HS-5 (cell line): ENCODE results near the gene ANO6.
"Not testable (repeated sequence)": the region's sequence is repeated elsewhere in the genome, so short reads cannot be mapped to it uniquely, and the experiment has no call there.

Experiments used
- DNase-seq: peaks from one replicate; pipeline ENCODE4 v3.0.0-alpha.2; 2012; ENCODE audit warnings: low read depth

The ANO6 gene, protein sequence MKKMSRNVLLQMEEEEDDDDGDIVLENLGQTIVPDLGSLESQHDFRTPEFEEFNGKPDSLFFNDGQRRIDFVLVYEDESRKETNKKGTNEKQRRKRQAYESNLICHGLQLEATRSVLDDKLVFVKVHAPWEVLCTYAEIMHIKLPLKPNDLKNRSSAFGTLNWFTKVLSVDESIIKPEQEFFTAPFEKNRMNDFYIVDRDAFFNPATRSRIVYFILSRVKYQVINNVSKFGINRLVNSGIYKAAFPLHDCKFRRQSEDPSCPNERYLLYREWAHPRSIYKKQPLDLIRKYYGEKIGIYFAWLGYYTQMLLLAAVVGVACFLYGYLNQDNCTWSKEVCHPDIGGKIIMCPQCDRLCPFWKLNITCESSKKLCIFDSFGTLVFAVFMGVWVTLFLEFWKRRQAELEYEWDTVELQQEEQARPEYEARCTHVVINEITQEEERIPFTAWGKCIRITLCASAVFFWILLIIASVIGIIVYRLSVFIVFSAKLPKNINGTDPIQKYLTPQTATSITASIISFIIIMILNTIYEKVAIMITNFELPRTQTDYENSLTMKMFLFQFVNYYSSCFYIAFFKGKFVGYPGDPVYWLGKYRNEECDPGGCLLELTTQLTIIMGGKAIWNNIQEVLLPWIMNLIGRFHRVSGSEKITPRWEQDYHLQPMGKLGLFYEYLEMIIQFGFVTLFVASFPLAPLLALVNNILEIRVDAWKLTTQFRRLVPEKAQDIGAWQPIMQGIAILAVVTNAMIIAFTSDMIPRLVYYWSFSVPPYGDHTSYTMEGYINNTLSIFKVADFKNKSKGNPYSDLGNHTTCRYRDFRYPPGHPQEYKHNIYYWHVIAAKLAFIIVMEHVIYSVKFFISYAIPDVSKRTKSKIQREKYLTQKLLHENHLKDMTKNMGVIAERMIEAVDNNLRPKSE

DNA sequence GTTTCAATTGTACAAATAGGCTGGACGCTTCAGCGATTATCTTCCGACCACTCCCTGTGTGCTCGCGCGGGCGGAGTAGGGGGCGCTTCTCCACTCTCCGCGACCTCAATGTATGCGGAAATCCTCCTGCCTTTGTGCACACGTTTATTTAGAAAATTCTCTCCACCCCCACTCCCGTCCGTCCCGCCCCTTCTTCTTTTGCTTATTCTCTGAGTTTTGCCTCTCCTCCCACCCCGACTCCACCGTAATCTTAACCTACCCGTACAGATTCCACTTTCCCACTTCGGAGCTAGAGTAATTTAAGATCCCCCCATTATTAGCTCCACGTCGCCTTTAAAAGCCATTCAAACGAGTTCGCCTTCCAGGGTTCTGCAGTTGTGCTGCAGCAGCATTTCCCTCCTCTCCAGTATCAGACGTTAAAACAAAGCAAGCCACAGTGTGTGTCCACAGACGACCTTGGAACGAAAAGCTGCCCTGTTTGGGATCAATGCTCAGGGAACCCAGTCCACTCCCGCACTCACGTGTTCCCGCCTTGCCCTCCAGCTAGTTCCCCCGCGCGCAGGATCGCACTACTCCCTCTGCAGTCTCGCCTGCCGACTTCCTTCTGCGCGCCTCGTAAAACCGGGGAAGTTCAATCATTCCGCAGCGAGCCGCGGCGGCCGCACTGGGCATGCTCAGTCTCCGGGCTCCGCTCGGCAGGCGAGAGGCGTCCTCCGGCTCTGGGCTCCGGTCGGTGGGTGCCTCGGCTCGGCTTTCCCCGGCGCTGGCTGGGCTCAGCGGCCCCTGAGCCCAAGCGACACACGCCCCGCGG lies at the start of gene ANO6:
ANO6 (plus strand) TSS at position 677 of the 811 bp plus-strand sequence. CDS start 227 bp downstream, outside the sequence.
- DNase-seq = peak; percentile 70

DNA sequence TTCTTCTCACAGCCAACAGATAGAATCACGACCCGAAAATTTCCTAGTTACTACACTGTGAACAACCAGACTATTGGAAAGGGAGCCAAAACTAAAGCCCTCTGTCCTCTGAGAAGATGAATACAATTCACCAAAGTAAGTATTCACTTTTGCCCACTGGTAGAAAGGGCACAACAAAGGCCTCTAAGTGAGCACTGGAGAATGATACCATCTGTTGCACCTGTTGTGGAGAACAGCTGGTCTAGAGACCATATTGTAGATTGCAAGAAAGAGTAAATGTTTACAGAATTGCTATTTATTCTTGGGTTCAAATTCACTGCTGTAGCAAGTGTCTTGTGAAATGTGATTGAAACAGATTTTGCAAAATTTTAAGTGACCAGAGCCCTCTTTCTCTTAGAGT lies 46.9 kb upstream of the ANO6 start:
- no peak for DNase-seq

DNA sequence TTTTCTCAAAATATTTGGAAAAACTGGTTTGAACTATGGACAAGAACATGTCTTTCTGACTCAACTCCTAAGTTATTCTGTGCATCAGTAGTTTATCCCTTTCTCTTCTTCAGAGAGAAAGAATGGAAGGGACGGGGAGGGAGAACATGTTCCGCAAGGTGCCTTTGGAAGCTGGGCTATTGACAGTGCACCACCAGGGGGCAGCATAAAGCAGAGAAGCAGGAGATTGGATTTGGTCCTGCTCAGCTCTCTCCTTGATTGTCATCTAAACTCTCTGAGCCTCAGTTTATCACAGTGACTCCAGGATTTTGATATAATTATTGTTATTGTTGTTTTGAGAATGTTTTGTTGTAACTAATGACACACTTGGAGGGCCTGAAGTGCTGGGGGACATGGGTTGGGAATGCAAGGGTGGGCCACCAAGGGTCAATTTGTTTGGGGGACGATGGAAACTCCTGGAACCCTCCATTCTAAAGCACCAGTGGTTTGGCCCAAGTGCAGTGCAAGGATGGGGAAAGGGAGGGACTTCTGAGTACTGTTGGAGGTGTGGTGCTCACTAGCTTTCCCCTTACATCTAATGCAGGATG lies 45.3 kb upstream of the ANO6 start:
- DNase-seq = peak; percentile 43

DNA sequence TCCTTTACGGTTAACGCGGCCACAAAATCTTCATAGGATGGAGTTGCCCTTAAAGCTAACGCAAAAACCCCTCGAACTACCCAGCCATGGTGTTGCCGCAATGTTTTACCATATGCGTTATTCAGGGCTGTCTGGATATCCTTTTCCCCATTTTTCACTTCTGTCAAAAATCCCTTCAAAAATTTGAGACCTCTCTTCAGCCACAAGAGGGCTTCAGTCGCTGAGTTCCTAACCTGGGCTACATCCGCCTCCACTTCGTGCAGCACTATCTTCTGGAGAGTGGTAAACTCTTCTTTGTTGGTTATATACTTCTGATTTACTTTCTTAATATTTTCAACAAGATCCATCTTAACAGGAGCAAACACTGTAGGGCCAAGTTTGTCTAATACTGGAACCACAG lies 42.6 kb upstream of the ANO6 start:
- DNase-seq = not testable (repeated sequence)

DNA sequence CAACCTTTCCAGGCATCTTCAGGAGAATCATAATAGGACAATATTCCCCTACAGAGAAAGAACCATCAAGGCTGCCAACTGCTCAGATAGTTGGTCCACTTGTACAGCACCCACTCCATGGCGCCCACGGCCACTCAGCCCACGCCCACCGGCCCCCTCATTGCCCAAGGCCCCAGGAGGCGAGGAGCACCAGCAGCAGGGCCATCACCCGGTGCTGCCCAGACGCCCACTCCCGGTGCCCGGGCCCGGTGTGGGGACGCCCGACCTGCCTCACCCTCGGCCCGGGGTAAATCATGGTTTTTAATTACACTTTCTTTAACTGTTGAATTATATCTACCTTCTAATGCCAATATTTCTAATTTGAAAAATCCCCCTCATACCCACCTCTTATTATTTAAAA lies 41.3 kb upstream of the ANO6 start:
- DNase-seq = no peak

DNA sequence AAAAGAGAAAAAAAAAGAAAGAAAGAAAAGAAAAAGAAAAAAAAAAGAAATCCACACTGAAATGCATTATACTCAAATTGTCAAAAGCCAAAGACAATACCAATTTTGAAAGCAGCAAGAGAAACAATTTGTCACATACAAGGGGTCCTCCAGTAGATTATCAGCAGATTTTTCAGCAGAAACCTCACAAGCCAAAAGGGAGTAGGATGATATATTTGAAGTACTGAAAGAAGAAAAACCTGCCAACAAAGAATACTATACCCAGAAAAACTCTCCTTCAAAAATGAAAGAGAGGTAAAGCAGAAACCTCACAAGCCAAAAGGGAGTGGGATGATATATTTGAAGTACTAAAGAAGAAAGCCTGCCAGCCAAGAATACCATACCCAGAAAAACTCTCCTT lies 37.1 kb upstream of the ANO6 start:
- no peak for DNase-seq

DNA sequence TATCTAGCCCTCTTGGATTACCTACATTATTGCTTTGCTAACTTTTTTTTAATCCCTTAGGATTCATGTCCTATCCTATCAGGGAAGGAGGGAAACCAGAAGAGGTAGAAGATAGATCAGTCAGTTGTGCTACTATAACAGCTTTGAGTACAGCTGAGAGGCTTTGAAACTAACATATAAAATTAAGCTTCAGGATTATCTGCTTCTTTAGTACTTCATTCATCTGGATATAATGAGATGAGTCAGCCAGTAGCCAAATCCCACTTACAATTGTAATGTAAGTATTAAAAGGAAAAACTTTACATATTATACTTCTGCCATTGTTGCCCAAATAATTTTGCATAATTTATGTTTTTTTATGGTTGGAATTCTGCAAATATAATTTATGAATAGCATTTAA lies 33.4 kb upstream of the ANO6 start:
- no peak for DNase-seq

DNA sequence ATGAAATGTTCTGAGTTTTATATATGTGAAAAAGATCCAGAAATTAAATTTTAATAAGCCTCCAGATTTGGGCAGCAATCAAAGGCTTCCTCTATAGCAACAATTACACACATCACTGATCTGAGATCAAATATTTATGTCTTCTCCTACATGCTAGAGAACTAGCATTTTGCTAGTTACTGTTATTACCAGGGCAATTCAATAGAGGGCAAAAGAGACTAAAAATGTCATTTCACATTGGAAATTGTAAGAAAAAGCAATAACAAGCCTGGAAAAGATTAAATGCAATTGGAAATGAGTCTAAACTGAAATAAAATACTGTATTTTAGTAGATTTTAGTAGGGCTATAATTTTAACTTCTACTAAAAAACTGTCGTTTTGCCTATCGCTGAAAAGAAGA lies 32.6 kb upstream of the ANO6 start:
- no peak for DNase-seq

DNA sequence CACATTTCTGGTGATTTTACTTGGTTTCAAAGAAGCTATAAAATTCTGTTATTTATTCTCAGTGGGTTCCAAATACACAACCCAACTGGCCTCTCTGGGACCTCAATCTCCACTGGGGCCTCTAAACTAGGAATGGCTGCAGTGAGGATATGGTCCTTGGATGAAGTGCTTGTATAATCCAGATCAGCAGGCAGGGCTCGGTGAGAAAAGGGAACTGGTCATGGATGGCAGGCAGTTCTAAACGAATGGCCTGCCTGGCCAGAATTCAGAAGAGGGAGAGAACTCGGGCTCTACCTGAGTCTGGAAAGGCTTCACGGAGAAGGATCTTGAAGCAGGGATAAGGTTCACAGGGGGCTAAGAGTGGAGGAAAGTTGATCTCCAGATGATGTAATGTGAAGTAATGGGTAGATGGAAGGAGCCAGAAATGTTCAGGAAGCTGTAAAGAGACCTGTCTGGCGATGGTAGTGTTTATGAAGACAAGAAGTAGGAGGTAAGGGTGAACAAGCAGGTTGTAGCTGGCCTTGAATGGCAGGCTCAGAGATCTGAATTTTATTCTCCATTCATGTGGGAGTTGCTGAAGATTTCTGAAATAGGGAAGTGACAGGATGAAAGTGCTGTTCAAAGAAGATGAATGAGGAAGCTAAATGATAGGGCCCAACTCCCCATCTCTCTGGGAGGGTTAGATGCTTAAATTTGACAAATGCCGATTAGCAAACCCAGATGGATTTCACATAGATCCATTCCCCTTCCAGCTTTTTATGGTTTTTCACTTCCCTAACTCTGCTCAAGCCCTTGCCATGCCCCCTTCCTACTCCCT lies 31.5 kb upstream of the ANO6 start:
- DNase-seq = no peak

DNA sequence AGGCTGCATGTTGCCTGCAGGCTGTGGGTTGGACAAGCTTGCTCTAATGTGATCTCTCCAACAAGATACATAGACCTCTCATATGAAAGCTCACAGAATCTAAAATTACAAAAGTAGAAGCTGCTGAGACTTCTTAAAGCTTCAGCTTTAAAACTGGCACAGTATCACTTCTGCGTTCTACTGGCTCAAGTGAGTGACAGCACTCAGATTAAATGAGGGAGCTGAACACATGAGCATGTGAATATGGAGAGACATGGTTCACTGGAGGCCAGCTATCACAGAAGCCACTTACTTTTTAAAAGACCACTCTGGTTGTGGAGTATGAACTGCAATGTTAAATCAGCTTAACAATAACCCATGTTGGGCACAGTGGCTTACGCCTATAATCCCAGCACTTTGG lies 29.1 kb upstream of the ANO6 start:
- no peak for DNase-seq

DNA sequence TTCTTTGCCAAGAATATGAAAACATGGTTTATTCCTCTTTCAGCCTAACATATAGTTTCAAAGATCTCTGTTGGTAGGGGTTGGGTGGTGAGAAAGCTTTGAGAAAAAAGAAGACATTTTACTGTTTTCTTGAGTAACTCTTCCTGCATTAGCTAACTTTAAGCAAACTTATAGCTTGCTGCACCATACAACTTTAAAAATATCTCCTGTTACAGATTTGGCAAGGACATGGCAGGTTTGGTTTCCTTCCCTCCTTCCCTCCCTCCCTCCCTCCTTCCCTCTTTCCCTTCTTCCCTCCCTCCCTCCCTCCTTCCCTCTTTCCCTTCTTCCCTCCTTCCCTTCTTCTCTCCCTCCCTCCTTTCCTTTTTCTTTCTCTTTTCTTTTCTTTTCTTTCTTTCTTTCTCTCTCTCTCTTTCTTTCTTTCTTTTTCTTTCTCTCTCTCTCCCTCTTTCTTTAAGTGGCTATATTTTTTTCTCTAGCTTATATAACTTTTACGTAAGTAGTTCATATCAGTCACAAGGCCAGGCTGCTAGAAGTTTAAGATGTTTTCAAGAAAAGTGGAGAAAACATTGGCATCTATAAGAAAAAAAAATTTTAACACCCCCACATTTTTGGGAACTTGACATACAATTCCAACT lies 26.0 kb upstream of the ANO6 start:
- no peak for DNase-seq

DNA sequence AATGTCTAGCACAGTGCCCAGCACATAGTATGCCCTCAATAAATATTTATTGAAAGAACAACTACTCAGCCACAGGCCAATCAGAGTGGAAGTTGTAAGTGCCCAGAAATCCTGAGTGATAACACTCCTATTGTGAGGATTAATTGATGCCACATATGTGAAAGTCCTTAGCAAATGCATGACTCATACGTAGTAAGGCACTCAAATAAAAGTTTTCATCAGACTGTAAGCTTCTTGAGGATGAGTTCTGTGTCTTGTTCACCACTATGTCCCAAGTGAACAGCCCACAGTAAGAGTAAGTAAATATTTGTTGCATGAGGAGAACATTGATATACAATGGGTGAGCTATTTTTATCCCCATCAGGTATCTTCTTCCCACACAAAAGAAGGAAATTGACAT lies 24.7 kb upstream of the ANO6 start:
- DNase-seq = no peak

DNA sequence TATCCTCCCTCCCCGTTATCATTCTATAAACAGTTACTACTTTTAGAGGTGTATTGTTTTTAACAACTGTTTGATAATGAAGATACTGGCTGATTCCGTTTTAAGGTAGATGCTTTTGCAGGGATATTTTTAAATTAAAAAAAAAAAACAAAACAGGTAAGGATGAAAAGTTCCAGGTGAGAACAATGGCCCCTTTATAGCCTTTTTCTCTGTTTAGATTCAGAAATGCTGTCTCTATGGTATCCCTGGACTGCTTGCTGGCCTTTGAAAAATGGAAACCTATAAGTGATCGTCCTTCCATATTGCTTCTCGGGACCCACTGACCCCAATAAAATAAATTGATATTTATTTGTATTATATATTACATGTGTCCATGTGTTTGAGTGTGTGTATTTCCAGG lies 23.2 kb upstream of the ANO6 start:
- no peak for DNase-seq

DNA sequence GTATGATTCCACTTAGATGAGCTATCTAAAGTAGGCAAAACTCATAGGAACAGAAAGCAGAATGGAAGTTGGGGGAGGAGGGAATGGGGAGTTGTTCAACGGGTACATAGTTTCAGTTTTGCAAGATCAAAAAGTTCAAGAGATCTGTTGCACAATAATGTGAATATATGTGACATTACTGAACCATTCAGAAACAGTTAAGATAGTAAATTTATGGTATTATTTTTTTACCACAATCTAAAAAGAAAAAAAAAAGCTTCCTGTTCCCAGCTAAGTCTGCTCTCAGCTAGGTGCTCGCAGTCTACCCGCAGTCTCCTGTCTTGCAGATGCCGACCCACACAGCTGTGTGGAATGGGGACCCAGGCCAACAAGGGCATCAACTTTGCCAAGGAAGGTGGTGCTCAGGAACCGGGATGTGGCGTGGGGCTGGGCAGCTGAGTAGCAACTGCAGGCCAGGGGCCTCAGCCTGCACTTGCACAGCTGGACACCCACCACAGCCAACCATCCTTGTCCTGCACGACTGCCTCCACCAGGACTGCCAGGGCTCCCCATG lies 15.3 kb upstream of the ANO6 start:
- DNase-seq = no peak

DNA sequence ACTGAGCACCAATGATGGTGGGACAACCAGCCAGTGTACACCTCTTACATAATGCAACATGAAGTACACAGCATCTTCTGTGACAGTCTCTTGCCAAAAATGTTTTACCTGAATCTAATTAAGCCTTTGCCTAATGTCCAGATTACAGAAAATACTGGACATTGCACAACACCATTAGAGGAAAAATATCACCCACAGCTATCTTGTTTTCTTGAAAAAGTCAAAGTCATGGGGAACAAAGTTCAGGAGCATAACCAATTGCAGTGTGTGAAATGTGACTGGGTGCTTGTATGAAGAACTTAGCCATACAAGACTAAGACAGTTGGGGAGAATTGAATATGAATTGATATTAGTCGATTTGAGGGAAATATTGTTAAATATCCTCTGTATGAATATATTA lies 12.1 kb upstream of the ANO6 start:
- no peak for DNase-seq

DNA sequence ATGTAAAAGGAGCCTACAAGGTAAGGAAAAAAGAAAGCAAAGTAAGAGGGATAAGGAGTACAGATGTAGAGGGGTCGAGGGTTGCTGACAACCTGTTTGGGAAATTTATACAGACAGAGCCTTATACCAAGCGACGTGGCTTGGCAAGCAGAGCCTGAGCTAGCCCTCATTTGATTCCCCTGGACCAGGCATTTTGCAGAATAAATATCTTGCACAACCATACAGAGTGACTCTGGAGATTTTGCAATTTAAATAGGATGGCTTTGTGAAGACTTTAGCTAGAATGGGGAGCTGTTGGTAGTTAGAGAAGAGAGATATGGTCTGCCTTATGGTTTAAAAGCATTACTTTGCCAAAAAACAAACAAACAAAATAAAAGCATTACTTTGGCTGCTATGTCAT lies 11.1 kb upstream of the ANO6 start:
- DNase-seq = no peak

DNA sequence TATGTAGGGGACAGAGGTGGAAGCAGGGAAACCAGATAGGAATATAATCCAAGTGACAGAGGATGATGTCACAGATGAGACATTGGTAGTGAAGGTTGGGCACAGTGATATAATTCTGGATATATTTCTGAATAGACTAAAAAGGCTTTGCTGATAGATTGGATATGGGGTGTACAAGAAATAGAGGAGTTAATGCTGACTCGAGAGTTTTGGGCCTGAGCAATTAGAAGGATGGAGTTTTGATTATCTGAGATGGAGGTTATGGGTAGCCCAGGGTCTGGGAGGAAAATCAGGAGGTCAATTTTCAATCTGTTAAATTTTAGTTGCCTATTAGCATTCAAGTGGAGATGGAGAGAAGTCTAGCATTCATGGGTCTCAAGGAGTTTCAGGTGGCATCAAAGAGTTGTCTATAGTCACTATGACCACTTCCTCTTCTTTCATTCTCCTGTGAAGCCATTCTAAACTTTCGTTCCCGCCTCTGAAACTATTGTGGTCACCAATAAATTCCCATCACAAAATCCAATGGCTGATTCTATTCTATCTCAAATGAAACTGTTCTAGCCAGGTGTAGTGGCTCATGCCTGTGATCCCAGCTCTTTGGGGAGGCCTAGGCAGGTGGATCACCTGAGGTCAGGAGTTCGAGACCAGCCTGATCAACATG lies 10.6 kb upstream of the ANO6 start:
- DNase-seq = no peak

DNA sequence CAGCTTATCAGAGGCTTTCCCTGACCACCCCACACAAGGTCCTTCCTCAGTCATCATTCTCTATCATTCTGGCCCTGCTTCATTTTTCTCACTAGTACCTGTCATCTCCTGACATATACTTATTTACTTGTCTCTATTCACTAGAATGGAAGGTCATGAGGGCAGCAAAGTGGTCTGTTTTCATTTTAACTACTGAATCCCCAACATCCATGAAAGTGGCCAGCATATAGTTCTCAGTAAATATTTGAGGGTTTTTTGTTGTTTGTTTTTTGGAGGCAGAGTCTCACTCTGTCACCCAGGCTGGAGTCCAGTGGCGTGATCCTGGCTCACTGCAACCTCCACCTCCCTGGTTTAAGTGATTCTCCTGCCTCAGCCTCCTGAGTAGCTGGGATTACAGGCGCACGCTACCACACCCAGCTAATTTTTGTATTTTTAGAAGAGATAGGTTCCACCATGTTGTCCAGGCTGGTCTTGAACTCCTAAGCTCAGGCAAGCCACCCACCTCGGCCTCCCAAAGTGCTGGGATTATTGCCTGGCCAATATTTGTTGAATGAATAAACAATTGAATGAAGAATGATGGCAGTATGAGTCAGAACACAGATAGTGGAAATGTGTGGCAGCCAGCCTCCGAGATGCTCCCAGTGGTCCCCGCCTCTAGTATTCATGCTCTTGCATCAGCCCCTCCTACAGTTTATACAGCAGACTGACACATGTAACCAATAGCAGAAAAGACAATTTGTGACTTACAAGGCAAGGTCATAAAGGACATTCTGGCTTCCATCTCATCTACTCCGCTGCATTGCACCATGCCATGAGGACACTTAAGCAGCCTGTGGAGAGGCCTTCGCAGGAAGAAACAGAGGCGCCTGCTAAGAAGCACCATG lies 7.0 kb upstream of the ANO6 start:
- no peak for DNase-seq

DNA sequence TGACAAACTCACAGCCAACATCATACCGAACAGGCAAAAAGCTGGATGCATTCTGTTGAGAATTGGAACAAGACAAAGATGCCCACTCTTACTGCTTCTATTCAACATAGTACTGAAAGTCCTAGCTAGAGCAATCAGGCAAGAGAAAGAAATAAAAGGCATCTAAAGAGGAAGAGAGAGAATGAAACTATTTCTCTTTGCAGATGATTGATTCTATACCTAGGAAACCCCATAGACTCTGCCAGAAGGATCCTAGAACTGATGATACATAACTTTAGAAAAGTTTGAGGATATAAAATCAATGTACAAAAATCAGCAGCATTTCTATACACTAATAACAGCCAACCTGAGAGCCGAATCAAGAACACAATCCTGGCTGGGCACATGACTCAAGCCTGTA lies 6.1 kb upstream of the ANO6 start:
- no peak for DNase-seq
